Peyer's patch (tissue), 4 donors: ENCODE measurements around the gene MYDGF.

Experiments
- CTCF ChIP-seq, 6 experiments: fragments of 450-650 bp in 4 of 6; fragments of 200-600 bp in 2 of 6; sonication (generic) in 1 of 6; IDR thresholded peaks; one replicate each; pipeline ENCODE4 v1.5.1; 2017 to 2019; ENCODE audit warnings: antibody characterized with exemption in 6 of 6, mild to moderate bottlenecking in 3 of 6, moderate library complexity in 1 of 6
- POLR2A ChIP-seq, 2 donors: fragments of 450-650 bp; IDR thresholded peaks; one replicate each; pipeline ENCODE4 v1.5.1; 2017; ENCODE audit warnings: antibody characterized with exemption in 2 of 2, mild to moderate bottlenecking in 2 of 2, moderate library complexity in 2 of 2

- peak; percentile 79 to 98 (median 89) for TF ChIP-seq CTCF (IDR thresholded peaks at IDR 0.05)
- no peak for TF ChIP-seq POLR2A (IDR thresholded peaks at IDR 0.05)
Observed at GRCh38 chr19:4636151-4636717, 33.9 kb downstream of the MYDGF start.
